Keratinocyte (primary cell): ENCODE results near the gene CFAP45. TPM values are rescaled to one million over a fixed set of nuclear protein-coding genes. Genes with fewer than 3 reads are reported as not detected.

ENCODE experiments used
- DNase-seq: peaks from one replicate; pipeline ENCODE4 v3.0.0-alpha.2; 2011; ENCODE audit warnings: low read depth, missing footprints, low spot score
- FAIRE-seq: peaks from 2 replicates; lab custom pipeline; 2011; peaks lifted over from hg19 to GRCh38; lab: Jason Lieb, UNC
- H2AFZ ChIP-seq: 2 replicates; pipeline ENCODE4 v1.6.0; 2012; ENCODE audit warnings: low read length, control low read depth, inconsistent platforms; ENCODE audit not compliant: control insufficient read depth
- H3K27ac ChIP-seq: 2 replicates; pipeline ENCODE4 v1.5.1; 2011; ENCODE audit warnings: low read length; ENCODE audit not compliant: control insufficient read depth, insufficient read depth
- H3K27me3 ChIP-seq: 3 replicates; pipeline ENCODE4 v1.6.0; 2011; ENCODE audit warnings: low read length; ENCODE audit not compliant: control insufficient read depth, insufficient read depth; ENCODE audit errors: extremely low read depth
- H3K36me3 ChIP-seq, 2 experiments: 2 replicates in 1 of 2; 3 replicates in 1 of 2; pipeline ENCODE4 v1.5.1; 2011; ENCODE audit warnings: low read length in 2 of 2, mild to moderate bottlenecking in 1 of 2; ENCODE audit not compliant: control insufficient read depth in 2 of 2, insufficient read depth in 2 of 2; ENCODE audit errors: extremely low read depth in 1 of 2
- H3K4me1 ChIP-seq: 3 replicates; pipeline ENCODE4 v1.5.1; 2011; ENCODE audit warnings: low read length; ENCODE audit not compliant: control insufficient read depth, insufficient read depth; ENCODE audit errors: extremely low read depth
- H3K4me2 ChIP-seq: 3 replicates; pipeline ENCODE4 v1.6.0; 2011; ENCODE audit warnings: low read depth, low read length; ENCODE audit not compliant: control insufficient read depth, insufficient read depth; ENCODE audit errors: extremely low read depth
- H3K4me3 ChIP-seq, 3 experiments: fragments of 200-600 bp in 1 of 3; sonication (generic) in 1 of 3; 2 replicates in 2 of 3; 3 replicates in 1 of 3; pipeline ENCODE4 v1.5.1; 2011 to 2016; ENCODE audit warnings: low read length in 3 of 3, mild to moderate bottlenecking in 3 of 3, control low read depth in 2 of 3, inconsistent platforms in 1 of 3, low read depth in 1 of 3, mixed read lengths in 1 of 3, mixed run types in 1 of 3, moderate library complexity in 1 of 3; ENCODE audit not compliant: control insufficient read depth in 2 of 3, insufficient read depth in 2 of 3; ENCODE audit errors: extremely low read depth in 1 of 3
- H3K79me2 ChIP-seq: 2 replicates; pipeline ENCODE4 v1.6.0; 2012; ENCODE audit warnings: low read length; ENCODE audit not compliant: control insufficient read depth, insufficient read depth
- H3K9ac ChIP-seq: 3 replicates; pipeline ENCODE4 v1.6.0; 2011; ENCODE audit warnings: low read length; ENCODE audit not compliant: control insufficient read depth, insufficient read depth; ENCODE audit errors: extremely low read depth
- H3K9me1 ChIP-seq: 3 replicates; pipeline ENCODE4 v1.6.0; 2011; ENCODE audit warnings: low read length; ENCODE audit not compliant: control insufficient read depth, insufficient read depth; ENCODE audit errors: extremely low read depth
- H3K9me3 ChIP-seq: 2 replicates; pipeline ENCODE4 v1.5.1; 2012; ENCODE audit warnings: low read depth, low read length; ENCODE audit not compliant: control insufficient read depth
- H4K20me1 ChIP-seq: 3 replicates; pipeline ENCODE4 v1.6.0; 2011; ENCODE audit warnings: low read length; ENCODE audit not compliant: control insufficient read depth, insufficient read depth; ENCODE audit errors: extremely low read depth
- EZH2 ChIP-seq: IDR thresholded peaks from one replicate; pipeline ENCODE4 v1.6.1; 2012; ENCODE audit warnings: inconsistent platforms, mild to moderate bottlenecking, low read length, moderate library complexity
- dilution Hi-C: fragments of 300-500 bp; cut with MboI; formaldehyde crosslinking; loops from one replicate; pipeline ENCODE4 v1.7.0; 2020; ENCODE audit warnings: low sequenced_read_pairs; ENCODE audit not compliant: extremely low pct_ligation_motif_present
- polyA plus RNA-seq, 5 experiments: library from polyadenylated mRNA; depleted of rRNA in 3 of 5; stranded (reverse) in 3 of 5; stranded (forward) in 1 of 5; unstranded in 1 of 5; fragments of >200 nt; gene quantifications; 1 replicate in 1 of 5; 2 replicates in 3 of 5; 3 replicates in 1 of 5; pipeline versions ENCODE4 v1.2.1 to v1.2.3, GENCODE V29; 2011 to 2012; ENCODE audit warnings: missing spikeins in 2 of 5, low read depth in 1 of 5, low replicate concordance in 1 of 5
- TF ChIP-seq, protein P1 (sequence below), 3 experiments: IDR thresholded peaks in 1 of 3; conservative IDR thresholded peaks in 1 of 3; optimal IDR thresholded peaks in 1 of 3; 2 replicates in 2 of 3; 3 replicates in 1 of 3; pipeline versions ENCODE3 to v1.5.1; 2011; ENCODE audit warnings: low read length in 3 of 3, mild to moderate bottlenecking in 3 of 3, moderate library complexity in 2 of 3, control low read depth in 1 of 3, inconsistent platforms in 1 of 3; ENCODE audit not compliant: insufficient read depth in 2 of 3; ENCODE audit errors: extremely low read depth in 1 of 3

CFAP45 gene
- polyA plus RNA-seq, 1 donor (not counting 4 experiments of a cell fraction or from before 2014, with no cell fraction given) = 2.3 TPM

DNA sequence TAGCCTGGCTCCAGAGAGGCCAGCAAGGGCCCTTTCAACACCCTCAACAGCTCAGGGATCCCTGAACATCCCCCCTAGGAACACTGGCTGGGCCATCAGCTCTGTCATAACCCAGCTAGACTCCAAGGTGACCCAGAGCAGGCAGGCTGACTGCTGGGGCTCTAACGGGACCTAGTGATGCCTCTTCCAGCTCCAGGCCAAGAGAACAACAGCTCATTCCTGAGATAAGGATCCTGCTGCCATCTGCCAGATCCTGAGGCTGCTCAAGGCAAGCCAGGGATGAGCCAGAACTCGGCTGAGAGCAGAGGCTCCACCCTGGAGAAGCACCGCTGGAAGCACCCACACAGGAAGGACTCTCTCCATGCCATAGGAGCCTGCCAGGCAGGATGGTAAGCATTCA is 39.5 kb downstream of the CFAP45 start:
- Histone ChIP-seq H2AFZ (peak overlapping the region; percentile 36), H3K79me2 (no peaks in the 10 kb centered on the region), H3K9me3 (no peaks in the 10 kb centered on the region), H4K20me1 (no peaks in the 10 kb centered on the region), H3K36me3 (no peaks in the 10 kb centered on the region), H3K9ac (no peak overlapping the region), H3K4me2 (peak overlapping the region; percentile 27), H3K4me3 (no peak overlapping the region), H3K27ac (no peak overlapping the region), H3K4me1 (peaks cover 25% of the 10 kb centered on the region), H3K27me3 (no peaks in the 10 kb centered on the region), H3K9me1 (no peaks in the 10 kb centered on the region)
- no peak for TF ChIP-seq EZH2
- TF ChIP-seq, protein P1, sequence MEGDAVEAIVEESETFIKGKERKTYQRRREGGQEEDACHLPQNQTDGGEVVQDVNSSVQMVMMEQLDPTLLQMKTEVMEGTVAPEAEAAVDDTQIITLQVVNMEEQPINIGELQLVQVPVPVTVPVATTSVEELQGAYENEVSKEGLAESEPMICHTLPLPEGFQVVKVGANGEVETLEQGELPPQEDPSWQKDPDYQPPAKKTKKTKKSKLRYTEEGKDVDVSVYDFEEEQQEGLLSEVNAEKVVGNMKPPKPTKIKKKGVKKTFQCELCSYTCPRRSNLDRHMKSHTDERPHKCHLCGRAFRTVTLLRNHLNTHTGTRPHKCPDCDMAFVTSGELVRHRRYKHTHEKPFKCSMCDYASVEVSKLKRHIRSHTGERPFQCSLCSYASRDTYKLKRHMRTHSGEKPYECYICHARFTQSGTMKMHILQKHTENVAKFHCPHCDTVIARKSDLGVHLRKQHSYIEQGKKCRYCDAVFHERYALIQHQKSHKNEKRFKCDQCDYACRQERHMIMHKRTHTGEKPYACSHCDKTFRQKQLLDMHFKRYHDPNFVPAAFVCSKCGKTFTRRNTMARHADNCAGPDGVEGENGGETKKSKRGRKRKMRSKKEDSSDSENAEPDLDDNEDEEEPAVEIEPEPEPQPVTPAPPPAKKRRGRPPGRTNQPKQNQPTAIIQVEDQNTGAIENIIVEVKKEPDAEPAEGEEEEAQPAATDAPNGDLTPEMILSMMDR (optimal IDR thresholded peaks at IDR 0.05 in 1 of 3, IDR thresholded peaks at IDR 0.05 in 1 of 3, conservative IDR thresholded peaks at IDR 0.05 in 1 of 3; ENCODE audit: extremely low read depth in 1 of 3, insufficient read depth in 2 of 3, low read length in 3 of 3) = no peak
- dilution Hi-C loops = no loop called here
- no peak for DNase-seq
- peak; percentile 67 for FAIRE-seq

DNA sequence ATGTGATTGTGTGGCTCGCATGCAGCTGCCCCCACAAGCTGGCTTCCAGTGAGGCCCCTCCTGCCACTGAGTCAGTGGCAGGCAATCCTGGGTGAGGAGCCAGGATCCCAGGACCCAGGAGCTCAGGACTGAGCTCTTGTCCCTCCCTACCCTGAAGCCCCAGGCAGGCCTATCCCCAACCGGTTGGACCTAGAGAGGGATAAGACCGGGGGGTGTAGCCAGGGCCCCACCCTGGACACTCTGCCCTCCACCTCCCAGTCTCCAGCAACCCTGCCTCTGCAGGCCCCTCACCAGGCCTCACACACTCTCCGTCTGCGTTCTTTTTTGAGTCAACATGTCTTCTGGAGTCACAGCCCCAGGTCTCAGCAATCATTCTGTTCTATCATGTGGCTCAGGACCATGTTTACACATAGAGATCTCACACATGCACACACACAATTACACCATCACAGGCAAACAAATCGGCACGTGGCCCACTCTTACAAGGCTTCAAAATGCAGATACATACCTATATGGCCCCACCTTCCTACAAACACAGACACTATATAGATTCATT is 40.1 kb downstream of the CFAP45 start:
- DNase-seq (no peak), FAIRE-seq (no peak)
- dilution Hi-C loops = no loop called here
- H3K4me1 ChIP-seq = peaks cover 24% of the 10 kb centered on the region
- no peaks in the 10 kb centered on the region for H3K79me2 ChIP-seq
- H3K36me3 ChIP-seq = no peaks in the 10 kb centered on the region
- no peaks in the 10 kb centered on the region for H3K27me3 ChIP-seq
- H3K4me2 ChIP-seq = no peak overlapping the region
- H3K9me3 ChIP-seq = no peaks in the 10 kb centered on the region
- H3K9ac ChIP-seq = no peak overlapping the region
- TF ChIP-seq, protein P1 (optimal IDR thresholded peaks at IDR 0.05 in 1 of 3, IDR thresholded peaks at IDR 0.05 in 1 of 3, conservative IDR thresholded peaks at IDR 0.05 in 1 of 3; ENCODE audit: extremely low read depth in 1 of 3, insufficient read depth in 2 of 3, low read length in 3 of 3) = no peak
- TF ChIP-seq EZH2 = no peak
- H4K20me1 ChIP-seq = no peaks in the 10 kb centered on the region
- no peaks in the 10 kb centered on the region for H3K9me1 ChIP-seq
- H3K27ac ChIP-seq = no peak overlapping the region
- no peak overlapping the region for H2AFZ ChIP-seq
- no peak overlapping the region for H3K4me3 ChIP-seq
